ENCODE data around the gene PTPRG.
A peak's percentile ranks its signal among the peaks of the same experiment; 100 is the strongest.
"Not testable (repeated sequence)": the region's sequence is repeated elsewhere in the genome, so short reads cannot be mapped to it uniquely, and the experiment has no call there.

PTPRG gene

GRCh38 chr3:62011666-62012065, 450.3 kb downstream of the PTPRG start:
- DNase-seq (ENCODE audit: low read depth) = no peak

- no peak for DNase-seq (ENCODE audit: low read depth)
Measured at GRCh38 chr3:62013951-62014350, 452.6 kb downstream of the PTPRG start.

GRCh38 chr3:62015111-62015510, 453.7 kb downstream of the PTPRG start:
- no peak for DNase-seq (ENCODE audit: low read depth)

- DNase-seq (ENCODE audit: low read depth) = no peak
Measured at GRCh38 chr3:62019906-62020305, 458.5 kb downstream of the PTPRG start.

GRCh38 chr3:62020706-62021105, 459.3 kb downstream of the PTPRG start:
- no peak for DNase-seq (ENCODE audit: low read depth)

- DNase-seq (ENCODE audit: low read depth) = no peak
Measured at GRCh38 chr3:62022312-62022711, 460.9 kb downstream of the PTPRG start.

- no peak for DNase-seq (ENCODE audit: low read depth)
Measured at GRCh38 chr3:62024882-62025281, 463.5 kb downstream of the PTPRG start.

GRCh38 chr3:62025913-62026312, 464.5 kb downstream of the PTPRG start:
- no peak for DNase-seq (ENCODE audit: low read depth)

- DNase-seq (ENCODE audit: low read depth) = no peak
Measured at GRCh38 chr3:62027241-62027640, 465.9 kb downstream of the PTPRG start.

- DNase-seq (ENCODE audit: low read depth) = no peak
Measured at GRCh38 chr3:62027796-62028195, 466.4 kb downstream of the PTPRG start.

- no peak for DNase-seq (ENCODE audit: low read depth)
Measured at GRCh38 chr3:62028236-62028635, 466.9 kb downstream of the PTPRG start.

- no peak for DNase-seq (ENCODE audit: low read depth)
Measured at GRCh38 chr3:62032738-62033137, 471.4 kb downstream of the PTPRG start.

- DNase-seq (ENCODE audit: low read depth) = no peak
Measured at GRCh38 chr3:62035402-62036057, 474.2 kb downstream of the PTPRG start.

GRCh38 chr3:62036726-62037125, 475.4 kb downstream of the PTPRG start:
- DNase-seq (ENCODE audit: low read depth) = peak; percentile 31

- DNase-seq (ENCODE audit: low read depth) = not testable (repeated sequence)
Measured at GRCh38 chr3:62038798-62039197, 477.4 kb downstream of the PTPRG start.

GRCh38 chr3:62039586-62039985, 478.2 kb downstream of the PTPRG start:
- DNase-seq (ENCODE audit: low read depth) = no peak

- no peak for DNase-seq (ENCODE audit: low read depth)
Measured at GRCh38 chr3:62041681-62042080, 480.3 kb downstream of the PTPRG start.

GRCh38 chr3:62044874-62045411, 483.6 kb downstream of the PTPRG start:
- no peak for DNase-seq (ENCODE audit: low read depth)

GRCh38 chr3:62046326-62046725, 485.0 kb downstream of the PTPRG start:
- peak; percentile 36 for DNase-seq (ENCODE audit: low read depth)

GRCh38 chr3:62048577-62048976, 487.2 kb downstream of the PTPRG start:
- no peak for DNase-seq (ENCODE audit: low read depth)

- peak; percentile 36 for DNase-seq (ENCODE audit: low read depth)
Measured at GRCh38 chr3:62049033-62049432, 487.7 kb downstream of the PTPRG start.

GRCh38 chr3:62051506-62051905, 490.1 kb downstream of the PTPRG start:
- DNase-seq (ENCODE audit: low read depth) = peak; percentile 40

GRCh38 chr3:62052331-62052730, 491.0 kb downstream of the PTPRG start:
- no peak for DNase-seq (ENCODE audit: low read depth)

- no peak for DNase-seq (ENCODE audit: low read depth)
Measured at GRCh38 chr3:62056658-62057057, 495.3 kb downstream of the PTPRG start.

Measured in EH (cell line).